ENCODE measurements around the gene CHST11. TPM values are rescaled to one million over a fixed set of nuclear protein-coding genes. Genes with fewer than 3 reads are reported as not detected.

CHST11 gene
- total and polyA plus RNA-seq, 2 of the 4 experiments (the other 2 are of a cell fraction), result 1.4 to 2.7 TPM

DNA sequence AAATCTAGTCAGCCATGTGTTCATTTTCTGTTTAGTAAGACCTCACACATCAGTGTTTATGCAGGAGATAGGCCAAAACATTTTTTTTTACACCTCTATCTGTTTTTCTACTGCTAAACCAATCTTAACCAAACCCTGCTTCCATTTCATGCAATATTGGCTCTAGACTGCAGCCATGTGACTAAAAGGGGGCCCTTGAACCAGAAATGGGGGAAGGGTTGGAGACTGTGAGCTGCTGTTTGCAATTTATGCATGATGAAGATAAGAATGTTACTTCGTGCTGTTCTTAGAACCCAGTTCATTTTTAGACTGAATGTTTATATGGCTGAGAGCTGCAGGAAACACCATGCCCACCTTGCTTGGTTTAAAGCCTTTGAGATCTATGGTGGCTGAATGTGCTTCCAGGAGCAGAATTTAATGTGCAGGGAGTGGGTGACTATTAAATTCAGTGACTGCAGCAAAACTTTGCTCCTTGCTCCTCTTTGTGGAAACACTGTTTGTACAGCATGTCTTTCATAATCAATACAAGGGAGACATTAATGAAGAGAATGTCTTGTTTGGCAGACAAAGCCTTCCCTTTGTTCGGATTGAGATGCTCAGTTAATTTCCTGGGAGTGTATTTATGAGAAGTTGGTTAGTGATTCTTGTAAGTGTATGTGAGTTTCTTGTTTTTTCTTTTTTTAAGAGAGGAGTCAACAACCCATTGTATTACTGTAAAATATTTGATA is 53.6 kb downstream of the CHST11 start:
- no CpG with 5 or more reads among the region's 2 CpGs for WGBS, 2 experiments (ENCODE audit: extremely low coverage in 2 of 2, insufficient read length in 1 of 2)
- H4K5ac ChIP-seq (ENCODE audit: low read depth, low read length), result no peak overlapping the region
- no peak overlapping the region for H3K18ac ChIP-seq (ENCODE audit: low read depth, low read length)
- TF ChIP-seq CEBPB (IDR thresholded peaks at IDR 0.05; ENCODE audit: low read depth, low read length), result no peak
- TF ChIP-seq FOS (IDR thresholded peaks at IDR 0.05; ENCODE audit: low read depth, low read length), result no peak
- no peak for TF ChIP-seq RFX5 (IDR thresholded peaks at IDR 0.05; ENCODE audit: low read depth, low read length)
- no peak for TF ChIP-seq USF2 (IDR thresholded peaks at IDR 0.05; ENCODE audit: low read depth, low read length)
- no peak for TF ChIP-seq SMC3 (IDR thresholded peaks at IDR 0.05; ENCODE audit: low read depth, low read length)
- no peak for TF ChIP-seq NFE2L2 (IDR thresholded peaks at IDR 0.05; ENCODE audit: low read depth, low read length)
- no peak for TF ChIP-seq POLR2A (IDR thresholded peaks at IDR 0.05; ENCODE audit: low read depth, low read length)
- no peak for TF ChIP-seq RCOR1 (IDR thresholded peaks at IDR 0.05; ENCODE audit: insufficient replicate concordance, low read length)
- no peak for TF ChIP-seq ELK1 (IDR thresholded peaks at IDR 0.05; ENCODE audit: borderline replicate concordance, low read depth, low read length)
- no peak for TF ChIP-seq CHD1 (IDR thresholded peaks at IDR 0.05; ENCODE audit: low read depth, low read length)
- TF ChIP-seq MAFK (IDR thresholded peaks at IDR 0.05; ENCODE audit: low read depth, low read length), result no peak
- peaks cover 2% of the 10 kb centered on the region; the same call in 1 of the 2 replicates for H3K9me3 ChIP-seq (ENCODE audit: control insufficient read depth, insufficient read depth, low read length)
- intact Hi-C loops (cut with micrococcal nuclease) (no loop called here), in situ Hi-C loops (cut with MboI; ENCODE audit: low sequenced_read_pairs) (no loop called here), dilution Hi-C loops (cut with HindIII; ENCODE audit: low sequenced_read_pairs, unreplicated experiment) (no loop called here)
- H3K9me1 ChIP-seq (ENCODE audit: insufficient read depth, low read length), result no peaks in the 10 kb centered on the region; the same call in 1 of the 2 replicates
- H3K9ac ChIP-seq (ENCODE audit: low read depth, low read length), result no peak overlapping the region
- POLR2A ChIA-PET (ENCODE audit: unreplicated experiment), result interaction anchor here (0.6 kb wide), 1 partner anchor 325 kb away, joined by 3 read pairs; no protein-coding TSS in a partner anchor
- no peaks in the 10 kb centered on the region for H4K20me1 ChIP-seq (ENCODE audit: insufficient read depth, low read length)
- no peak overlapping the region for H3K4me3 ChIP-seq (ENCODE audit: insufficient read depth, low read depth, low read length)
- peaks cover 21% of the 10 kb centered on the region for H3K27me3 ChIP-seq (ENCODE audit: control insufficient read depth, insufficient read depth, low read length)
- H2BK20ac ChIP-seq (ENCODE audit: low read depth, low read length), result no peak overlapping the region
- H3K56ac ChIP-seq (ENCODE audit: extremely low read depth, insufficient read depth, low read length), result no peak overlapping the region
- no peak overlapping the region for H3K14ac ChIP-seq (replicated peaks; ENCODE audit: low read depth, low read length)
- no peak overlapping the region for H2BK15ac ChIP-seq (ENCODE audit: low read depth, low read length)
- no peak overlapping the region for H4K8ac ChIP-seq (ENCODE audit: low read depth in 2 of 2, low read length in 2 of 2)
- CTCF ChIA-PET, result no interaction called here
- H2AK9ac ChIP-seq (replicated peaks; ENCODE audit: low read depth, low read length, poor library complexity), result no peak overlapping the region
- no peak for DNase-seq
- H3K4me2 ChIP-seq (ENCODE audit: low read depth, low read length), result no peak overlapping the region
- H3K27ac ChIP-seq (ENCODE audit: insufficient read depth, low read length), result no peak overlapping the region
- no peaks in the 10 kb centered on the region for H3K4me1 ChIP-seq (ENCODE audit: control insufficient read depth, insufficient read depth, low read length)
- BruUV-seq (replicated peaks), result no TSS peak
- no peak overlapping the region for H2BK120ac ChIP-seq (ENCODE audit: low read depth, low read length)
- H2AFZ ChIP-seq (replicated peaks; ENCODE audit: low read length, poor library complexity), result no peak overlapping the region
- H2AK5ac ChIP-seq (ENCODE audit: low read depth, low read length), result no peak overlapping the region
- ATAC-seq (ENCODE audit: low read depth), result no peak
- H4K91ac ChIP-seq (ENCODE audit: insufficient read depth, low read depth, low read length), result no peak overlapping the region
- no peaks in the 10 kb centered on the region for H3K79me1 ChIP-seq (ENCODE audit: low read depth in 1 of 2, low read length in 2 of 2)
- H3K23ac ChIP-seq (ENCODE audit: low read depth, low read length), result no peak overlapping the region
- no peak overlapping the region for H2BK5ac ChIP-seq (ENCODE audit: low read depth, low read length, poor library complexity, severe bottlenecking)
- no peaks in the 10 kb centered on the region for H3K36me3 ChIP-seq (ENCODE audit: control insufficient read depth, insufficient read depth, low read length)
- no peak overlapping the region for H3K4ac ChIP-seq (ENCODE audit: low read depth, low read length)
